ENCODE data around the gene TCOF1. TPM values are rescaled to one million over a fixed set of nuclear protein-coding genes. Genes with fewer than 3 reads are reported as not detected.

TCOF1 gene
- total RNA-seq, 2 donors from 2014 or later: 23.4 to 47.0 TPM

- H3K4me1 ChIP-seq (ENCODE audit: control insufficient read depth in 1 of 2, low read depth in 2 of 2): peaks cover 9 to 23% of the 10 kb centered on the region in 2 donors
- DNase-seq (ENCODE audit: low spot score) (no peak), ATAC-seq (ENCODE audit: insufficient number of reproducible peaks, low FRiP score, low read depth) (no peak)
- no peaks in the 10 kb centered on the region for H3K9me3 ChIP-seq
- no peak for TF ChIP-seq CTCF (IDR thresholded peaks at IDR 0.05)
- H3K36me3 ChIP-seq: no peaks in the 10 kb centered on the region
- no peaks in the 10 kb centered on the region for H3K27me3 ChIP-seq (replicated peaks; ENCODE audit: insufficient read depth)
- H3K4me3 ChIP-seq: no peak overlapping the region
- no peak overlapping the region for H3K27ac ChIP-seq
These were observed 1.7 kb upstream of the TCOF1 start for GRCh38 chr5:150355791-150356190.

GRCh38 chr5:150356575-150357294, 762 bp upstream of the TCOF1 start:
- Histone ChIP-seq H3K4me3 (peak overlapping the region; percentile 81), H3K27ac (no peak overlapping the region), H3K4me1 (ENCODE audit: control insufficient read depth in 1 of 2, low read depth in 2 of 2) (peaks cover 9 to 23% of the 10 kb centered on the region in 2 donors), H3K36me3 (peaks cover 1% of the 10 kb centered on the region), H3K27me3 (replicated peaks; ENCODE audit: insufficient read depth) (no peaks in the 10 kb centered on the region), H3K9me3 (no peaks in the 10 kb centered on the region)
- ATAC-seq (ENCODE audit: insufficient number of reproducible peaks, low FRiP score, low read depth): no peak
- DNase-seq (ENCODE audit: low spot score): no peak
- no peak for TF ChIP-seq CTCF (IDR thresholded peaks at IDR 0.05)

DNA sequence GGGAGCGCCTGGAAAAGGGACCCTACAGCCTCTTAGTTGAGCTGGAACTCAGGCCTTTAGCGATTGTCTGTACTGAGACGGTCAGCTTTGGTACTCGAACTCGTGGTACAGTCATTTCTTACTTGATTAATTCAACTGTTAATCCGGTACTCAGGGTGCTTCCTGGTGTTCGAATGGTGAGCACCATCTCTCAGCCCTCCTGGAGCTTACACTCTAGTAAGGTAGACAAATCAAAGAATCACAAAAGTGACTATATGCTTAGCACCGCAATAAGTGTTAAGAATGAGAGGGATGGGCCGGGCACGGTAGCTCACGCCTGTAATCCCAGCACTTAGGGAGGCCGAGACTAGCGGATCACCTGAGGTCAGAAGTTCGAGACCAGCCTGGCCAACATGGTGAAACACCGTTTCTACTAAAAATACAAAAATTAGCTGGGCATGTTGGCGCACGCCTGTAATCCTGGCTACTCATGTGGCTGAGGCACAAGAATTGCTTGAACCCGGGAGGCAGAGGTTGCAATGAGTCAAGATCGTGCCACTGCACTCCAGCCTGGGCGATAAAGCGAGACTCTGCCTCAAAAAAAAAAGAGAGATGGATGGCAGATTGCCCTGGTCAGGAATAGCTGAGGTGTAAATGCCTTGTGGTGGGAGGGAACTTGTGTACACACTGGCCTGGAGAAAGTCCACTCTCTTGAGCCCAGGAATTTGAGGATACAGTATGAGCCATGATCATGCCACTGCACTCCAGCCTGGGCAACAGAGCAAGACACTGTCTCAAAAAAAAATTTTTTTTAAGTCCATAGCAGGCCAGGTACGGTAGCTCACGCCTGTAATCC, 981 bp downstream of the TCOF1 start:
- no peak overlapping the region for H3K27ac ChIP-seq
- no peaks in the 10 kb centered on the region for H3K27me3 ChIP-seq (replicated peaks; ENCODE audit: insufficient read depth)
- TF ChIP-seq CTCF (IDR thresholded peaks at IDR 0.05): no peak
- ATAC-seq (ENCODE audit: insufficient number of reproducible peaks, low FRiP score, low read depth) (no peak), DNase-seq (ENCODE audit: low spot score) (no peak)
- peak overlapping the region; percentile 81 for H3K4me3 ChIP-seq
- no peaks in the 10 kb centered on the region for H3K9me3 ChIP-seq
- H3K36me3 ChIP-seq: peaks cover 15% of the 10 kb centered on the region
- peaks cover 9 to 23% of the 10 kb centered on the region in 2 donors for H3K4me1 ChIP-seq (ENCODE audit: control insufficient read depth in 1 of 2, low read depth in 2 of 2)

DNA sequence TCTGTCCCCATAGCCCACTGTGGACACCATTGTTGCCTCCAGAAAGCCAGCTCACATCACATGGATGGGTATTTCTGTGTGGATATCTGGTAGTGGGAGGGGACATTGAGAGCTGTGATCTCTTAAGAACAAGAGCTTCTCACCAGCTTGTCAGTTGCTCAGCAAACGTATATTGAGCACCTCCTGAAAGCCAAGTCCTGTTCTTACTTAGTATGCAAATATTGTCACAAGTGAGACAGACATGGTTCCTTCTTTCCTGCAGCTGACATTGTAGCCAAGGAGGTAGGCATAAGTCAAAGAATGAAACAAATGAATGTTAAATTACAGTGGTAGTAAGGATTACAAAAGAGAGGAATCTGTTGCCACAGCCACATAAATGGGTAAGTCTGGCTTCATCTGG, 3.8 kb downstream of the TCOF1 start:
- no peak overlapping the region for H3K27ac ChIP-seq

More for the DNA sequence above, 3.8 kb downstream of the TCOF1 start:
- Histone ChIP-seq H3K4me1 (ENCODE audit: control insufficient read depth in 1 of 2, low read depth in 2 of 2) (peaks cover 9 to 23% of the 10 kb centered on the region in 2 donors), H3K36me3 (peaks cover 36% of the 10 kb centered on the region), H3K4me3 (no peak overlapping the region), H3K9me3 (no peaks in the 10 kb centered on the region), H3K27me3 (replicated peaks; ENCODE audit: insufficient read depth) (no peaks in the 10 kb centered on the region)
- ATAC-seq (ENCODE audit: insufficient number of reproducible peaks, low FRiP score, low read depth): no peak
- no peak for DNase-seq (ENCODE audit: low spot score)
- no peak for TF ChIP-seq CTCF (IDR thresholded peaks at IDR 0.05)

Data from thoracic aorta (tissue), 2 donors.